KMS-11 (cell line): Measurements from ENCODE around the gene PHF12.

Experiments
- H2AFZ ChIP-seq: fragments of 200-600 bp; sonication (generic); 2 replicates; pipeline ENCODE4 v1.6.1; 2016; ENCODE audit warnings: antibody characterized with exemption, mixed run types, low read depth
- H3K27ac ChIP-seq: fragments of 200-600 bp; sonication (generic); 2 replicates; pipeline ENCODE4 v1.6.1; 2016; ENCODE audit warnings: mild to moderate bottlenecking, mixed run types
- H3K27me3 ChIP-seq: fragments of 200-600 bp; sonication (generic); 2 replicates; pipeline ENCODE4 v1.6.1; 2017; ENCODE audit warnings: mild to moderate bottlenecking, low read depth, mixed run types, moderate library complexity; ENCODE audit not compliant: insufficient read depth
- H3K36me3 ChIP-seq: fragments of 200-600 bp; sonication (generic); 2 replicates; pipeline ENCODE4 v1.6.1; 2017; ENCODE audit warnings: mild to moderate bottlenecking, mixed run types; ENCODE audit not compliant: insufficient read depth
- H3K4me1 ChIP-seq: fragments of 200-600 bp; sonication (generic); 2 replicates; pipeline ENCODE4 v1.6.1; 2016; ENCODE audit warnings: mild to moderate bottlenecking, low read depth, mixed run types; ENCODE audit not compliant: poor library complexity, severe bottlenecking
- H3K4me2 ChIP-seq: fragments of 200-600 bp; sonication (generic); 2 replicates; pipeline ENCODE4 v1.7.0; 2016; ENCODE audit warnings: mild to moderate bottlenecking, mixed run types
- H3K4me3 ChIP-seq: fragments of 200-600 bp; sonication (generic); IDR thresholded peaks from 2 replicates; pipeline ENCODE4 v1.6.1; 2017; ENCODE audit warnings: low read depth, low read length, mixed read lengths; ENCODE audit not compliant: insufficient read depth
- H3K79me2 ChIP-seq: fragments of 200-600 bp; sonication (generic); 2 replicates; pipeline ENCODE4 v1.6.1; 2016; ENCODE audit warnings: low read depth, mixed run types; ENCODE audit not compliant: insufficient read depth
- H3K9ac ChIP-seq: fragments of 200-600 bp; sonication (generic); 2 replicates; pipeline ENCODE4 v1.6.1; 2016; ENCODE audit warnings: mild to moderate bottlenecking, mixed run types
- H4K20me1 ChIP-seq: fragments of 200-600 bp; sonication (generic); 2 replicates; pipeline ENCODE4 v1.6.1; 2016; ENCODE audit warnings: mild to moderate bottlenecking, mixed run types; ENCODE audit not compliant: insufficient read depth
- CTCF ChIP-seq: fragments of 200-600 bp; sonication (generic); conservative IDR thresholded peaks from 2 replicates; pipeline ENCODE4 v1.6.1; 2017; ENCODE audit warnings: low read depth, mild to moderate bottlenecking, antibody characterized with exemption, low read length, moderate library complexity, mixed read lengths

PHF12 gene

DNA sequence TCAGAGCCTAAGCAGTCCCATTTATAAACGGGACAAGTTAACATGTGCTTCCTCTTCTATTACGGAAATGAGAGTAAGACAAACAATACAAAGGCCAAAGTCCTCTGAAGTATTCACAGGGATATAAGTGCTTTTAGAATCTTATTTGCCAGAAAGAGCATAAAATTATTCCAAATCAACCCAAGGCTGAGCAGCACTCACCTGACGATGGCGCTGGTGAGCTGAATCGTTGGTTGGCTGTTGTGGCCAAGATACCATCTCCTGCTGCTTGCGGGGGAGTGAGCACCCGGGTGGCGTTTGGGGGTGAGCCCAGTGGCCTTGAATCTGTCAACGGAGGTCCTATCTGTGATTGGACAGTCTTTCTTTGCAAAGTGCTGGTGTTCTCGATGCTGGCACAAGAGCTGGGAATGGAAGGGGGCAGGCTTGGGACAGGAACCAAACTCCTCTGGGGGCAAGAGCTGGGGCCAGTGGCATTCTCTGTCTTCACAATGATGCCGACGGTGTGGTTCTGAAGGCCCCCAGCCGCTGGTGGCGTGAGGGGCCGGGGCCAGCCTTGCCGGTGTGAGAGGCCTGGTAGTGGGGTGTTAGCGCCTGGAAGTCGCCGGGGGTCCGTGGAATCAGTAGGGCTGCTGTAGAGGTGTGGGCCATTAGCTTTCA lies 38.9 kb downstream of the PHF12 start:
- H3K36me3 ChIP-seq: peaks cover 22% of the 10 kb centered on the region; the same call in 1 of the 2 replicates
- no peaks in the 10 kb centered on the region for H4K20me1 ChIP-seq

GRCh38 chr17:28911411-28912045 lies 39.8 kb downstream of the PHF12 start:
- Histone ChIP-seq H3K27ac (no peak overlapping the region), H2AFZ (no peak overlapping the region), H3K36me3 (peaks cover 20% of the 10 kb centered on the region; the same call in 1 of the 2 replicates)

More for the DNA sequence above, 38.9 kb downstream of the PHF12 start:
- H3K27ac ChIP-seq: no peak overlapping the region
- TF ChIP-seq CTCF: peak; percentile 43
- peaks cover 8% of the 10 kb centered on the region for H3K4me1 ChIP-seq
- H3K4me2 ChIP-seq: no peak overlapping the region
- no peak overlapping the region for H3K4me3 ChIP-seq
- no peaks in the 10 kb centered on the region for H3K79me2 ChIP-seq
- H2AFZ ChIP-seq: no peak overlapping the region
- H3K27me3 ChIP-seq: no peaks in the 10 kb centered on the region
- H3K9ac ChIP-seq: no peak overlapping the region

GRCh38 chr17:28910534-28910933 lies 40.8 kb downstream of the PHF12 start:
- no peak for TF ChIP-seq CTCF
- Histone ChIP-seq H3K4me1 (no peaks in the 10 kb centered on the region), H3K36me3 (peaks cover 10% of the 10 kb centered on the region; the same call in 1 of the 2 replicates), H3K27me3 (no peaks in the 10 kb centered on the region), H3K79me2 (no peaks in the 10 kb centered on the region), H3K4me3 (no peak overlapping the region), H3K27ac (no peak overlapping the region), H2AFZ (no peak overlapping the region), H4K20me1 (no peaks in the 10 kb centered on the region), H3K9ac (no peak overlapping the region), H3K4me2 (no peak overlapping the region)

More at GRCh38 chr17:28911411-28912045, 39.8 kb downstream of the PHF12 start:
- H3K4me3 ChIP-seq: no peak overlapping the region
- peaks cover 6% of the 10 kb centered on the region for H3K4me1 ChIP-seq
- no peak overlapping the region for H3K9ac ChIP-seq
- H3K27me3 ChIP-seq: no peaks in the 10 kb centered on the region
- no peak for TF ChIP-seq CTCF
- no peak overlapping the region for H3K4me2 ChIP-seq
- no peaks in the 10 kb centered on the region for H4K20me1 ChIP-seq
- no peaks in the 10 kb centered on the region for H3K79me2 ChIP-seq

DNA sequence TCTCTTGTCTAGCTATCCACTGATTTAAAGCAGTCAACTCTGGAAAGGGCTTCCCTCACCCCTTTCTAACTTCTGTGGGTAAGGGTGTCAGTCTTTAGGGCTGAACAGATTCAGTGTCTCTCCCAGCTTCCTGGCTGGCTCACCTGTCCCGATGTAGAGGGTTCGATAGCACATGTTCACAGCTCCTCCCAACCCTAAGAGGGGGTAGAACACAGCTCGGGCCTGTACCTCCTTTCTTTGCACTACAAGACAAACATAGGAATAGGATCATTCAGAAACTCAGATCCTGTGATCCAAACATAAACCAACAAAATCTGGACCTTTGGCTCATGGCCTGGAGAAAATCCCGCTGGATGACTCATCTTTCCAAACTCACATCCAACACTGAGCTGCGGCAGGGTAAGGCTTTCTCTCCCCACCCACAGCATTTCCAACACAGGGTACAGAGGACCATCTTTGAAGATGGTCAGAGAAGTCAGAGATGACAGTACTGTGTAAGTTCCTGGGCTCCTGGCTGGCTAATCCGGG lies 42.6 kb downstream of the PHF12 start:
- TF ChIP-seq CTCF: no peak
- Histone ChIP-seq H4K20me1 (no peaks in the 10 kb centered on the region), H3K4me3 (no peak overlapping the region), H3K4me1 (no peaks in the 10 kb centered on the region), H3K4me2 (no peak overlapping the region), H3K27ac (no peak overlapping the region), H3K79me2 (no peaks in the 10 kb centered on the region), H2AFZ (no peak overlapping the region), H3K9ac (no peak overlapping the region), H3K27me3 (no peaks in the 10 kb centered on the region), H3K36me3 (no peaks in the 10 kb centered on the region; the same call in 1 of the 2 replicates)
